NCI-H2081 treated with DMSO at 0.1 percent for 48 hours (cell line): ENCODE measurements around the gene ZFX.
A peak's percentile ranks its signal among the peaks of the same experiment; 100 is the strongest.

Experiments
- DNase-seq: peaks from one replicate; lab custom pipeline; 2025; lab: John Stamatoyannopoulos, UW

Gene ZFX

DNA sequence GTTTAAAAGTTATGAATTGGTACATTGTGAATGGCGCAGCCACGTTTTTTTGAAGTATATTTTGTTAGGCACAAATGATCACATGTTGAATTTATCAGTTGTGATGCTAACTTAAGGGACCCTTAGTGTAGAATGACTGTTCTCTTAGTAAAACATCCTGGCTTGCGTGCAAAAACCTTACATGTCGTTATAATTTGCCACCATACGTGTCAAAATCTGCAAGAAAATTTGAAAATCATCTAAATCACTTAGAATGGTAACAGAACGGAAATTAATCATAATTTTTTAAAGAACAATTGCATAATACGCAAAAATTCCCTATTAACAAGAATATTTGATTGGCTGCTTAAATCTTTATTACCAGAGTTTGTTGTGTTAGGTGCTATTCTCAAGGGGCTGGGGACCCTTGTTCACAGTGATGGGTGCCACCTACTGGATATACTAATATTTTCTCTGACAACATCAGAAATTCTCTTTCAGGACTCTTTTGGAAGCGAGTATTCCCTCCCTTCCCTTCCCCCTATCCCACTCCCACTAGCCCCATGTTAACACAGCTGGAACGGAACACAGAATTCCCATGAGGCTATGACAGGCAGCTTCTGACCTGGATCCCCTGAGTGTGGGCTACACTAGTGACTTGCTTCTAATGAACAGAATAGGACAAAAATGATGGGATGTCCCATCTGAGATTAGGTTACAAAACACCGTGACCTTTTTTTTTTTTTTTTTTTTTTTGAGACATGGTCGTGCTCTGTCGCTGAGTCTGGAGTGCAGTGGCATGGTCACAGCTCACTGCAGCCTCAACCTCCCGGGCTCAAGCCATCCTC is 92.5 kb downstream of the ZFX start:
- no peak for DNase-seq

DNA sequence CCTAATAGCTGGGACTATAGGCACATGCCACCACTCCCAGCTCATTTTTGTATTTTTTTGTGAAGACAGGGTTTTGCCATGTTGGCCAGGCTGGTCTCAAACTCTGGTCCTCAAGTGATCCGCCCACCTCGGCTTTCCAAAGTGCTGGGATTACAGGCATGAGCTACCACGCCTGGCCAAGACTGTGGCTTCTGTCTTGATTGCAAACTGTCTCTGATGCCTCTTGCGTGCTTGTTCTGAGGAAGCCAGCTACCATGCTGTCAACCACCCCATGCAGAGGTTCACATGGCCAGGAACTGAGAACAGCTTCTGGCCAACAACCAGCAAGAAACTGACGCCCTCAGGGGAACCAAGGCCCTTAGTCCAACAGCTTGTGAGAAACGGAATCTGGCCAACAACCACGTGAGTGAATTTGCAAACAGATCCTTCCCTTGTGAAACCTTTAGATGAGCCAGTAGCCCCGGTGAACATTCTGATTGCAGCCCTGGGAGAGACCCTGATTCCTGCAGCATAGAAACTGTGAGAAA is 93.2 kb downstream of the ZFX start:
- no peak for DNase-seq

DNA sequence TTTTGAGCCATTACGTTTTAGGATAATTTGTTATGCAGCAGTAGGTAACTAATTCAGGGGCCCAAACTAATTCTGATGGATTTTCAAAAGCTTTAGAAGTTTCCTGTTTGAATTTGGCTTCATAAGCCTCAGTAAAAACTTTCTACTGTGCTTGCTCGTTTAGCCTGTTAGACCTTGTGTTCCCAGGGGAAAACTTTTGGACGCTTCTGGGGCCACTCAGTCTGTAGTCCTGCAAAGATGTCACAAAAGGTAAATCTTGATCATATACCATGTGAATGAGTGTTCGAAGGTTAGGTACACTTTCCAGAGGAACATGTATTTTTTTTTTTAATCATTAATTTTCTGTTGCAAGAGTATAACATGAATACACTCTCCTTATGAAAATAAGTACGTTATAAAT is 93.7 kb downstream of the ZFX start:
- no peak for DNase-seq

DNA sequence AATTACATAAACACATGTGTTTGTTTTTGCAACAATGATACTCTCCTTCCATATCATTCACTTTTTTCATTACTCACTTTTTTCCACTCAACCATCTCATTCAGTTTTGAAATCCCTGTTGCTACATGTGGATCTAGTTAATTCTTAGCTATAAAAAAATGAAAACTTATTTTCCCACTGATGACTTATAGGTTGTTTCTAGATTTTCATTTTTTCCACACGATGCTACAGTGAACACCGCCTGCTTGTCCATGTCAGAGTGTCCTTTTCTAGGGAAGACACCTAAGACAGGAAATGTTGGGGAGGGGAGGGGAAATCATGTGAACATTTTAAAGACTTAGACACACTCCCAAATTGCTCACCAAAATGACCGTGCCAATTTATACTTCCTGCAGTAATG is 94.2 kb downstream of the ZFX start:
- no peak for DNase-seq

DNA sequence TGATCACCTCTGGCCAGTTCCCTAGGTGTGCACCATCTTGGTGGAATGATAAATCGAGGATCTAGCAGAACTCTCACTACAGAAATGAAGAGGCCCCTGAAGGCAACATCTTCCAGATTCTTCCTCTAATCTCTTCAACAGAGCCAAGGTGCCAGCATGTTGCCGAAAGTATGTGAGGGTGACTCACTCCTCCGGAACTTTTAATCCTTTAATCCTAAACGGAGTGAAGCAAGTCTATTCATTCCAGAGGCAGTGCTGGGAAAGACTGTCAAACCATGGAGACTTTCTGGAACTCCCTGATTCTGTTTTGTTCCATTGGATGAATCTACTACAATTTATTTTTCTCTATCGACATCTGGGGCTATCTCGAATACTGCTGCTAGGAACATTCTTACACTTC is 95.7 kb downstream of the ZFX start:
- DNase-seq = no peak

DNA sequence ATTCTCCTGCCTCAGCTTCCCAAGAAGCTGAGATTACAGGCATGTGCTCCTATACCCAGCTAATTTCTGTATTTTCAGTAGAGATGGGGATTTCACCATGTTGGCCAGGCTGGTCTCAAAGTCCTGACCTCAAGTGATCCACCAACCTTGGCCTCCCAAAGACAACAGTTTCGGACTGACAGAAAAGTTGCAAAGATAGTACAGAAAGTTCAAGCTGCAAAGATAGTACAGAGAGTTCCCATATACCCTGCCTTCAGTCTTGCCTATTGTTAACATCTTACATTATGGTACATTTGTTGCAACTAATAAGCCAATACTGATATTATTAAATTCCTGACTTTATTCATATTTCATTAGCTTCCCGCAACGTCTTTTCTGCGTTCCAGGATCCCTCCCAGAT is 98.5 kb downstream of the ZFX start:
- DNase-seq = no peak

DNA sequence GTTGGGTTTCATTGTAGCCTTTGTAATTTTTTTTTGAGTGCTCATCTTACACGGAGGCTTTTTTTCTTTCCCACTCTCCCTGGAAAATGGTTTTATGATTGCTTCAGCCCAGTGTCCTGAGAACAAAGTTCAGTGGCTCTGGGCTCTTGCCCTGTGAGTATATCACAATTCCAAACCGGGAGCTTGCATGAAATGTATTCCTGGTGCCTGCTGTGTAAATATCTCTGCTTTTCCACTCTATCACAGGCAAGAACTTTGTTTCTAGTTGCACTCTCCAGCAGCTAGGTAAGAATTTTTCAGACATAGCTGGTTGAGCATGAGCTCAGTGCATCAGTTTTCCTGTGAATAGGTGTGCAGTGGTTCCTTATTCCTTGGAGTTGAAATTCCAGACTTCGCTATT is 103.5 kb downstream of the ZFX start:
- DNase-seq = no peak

DNA sequence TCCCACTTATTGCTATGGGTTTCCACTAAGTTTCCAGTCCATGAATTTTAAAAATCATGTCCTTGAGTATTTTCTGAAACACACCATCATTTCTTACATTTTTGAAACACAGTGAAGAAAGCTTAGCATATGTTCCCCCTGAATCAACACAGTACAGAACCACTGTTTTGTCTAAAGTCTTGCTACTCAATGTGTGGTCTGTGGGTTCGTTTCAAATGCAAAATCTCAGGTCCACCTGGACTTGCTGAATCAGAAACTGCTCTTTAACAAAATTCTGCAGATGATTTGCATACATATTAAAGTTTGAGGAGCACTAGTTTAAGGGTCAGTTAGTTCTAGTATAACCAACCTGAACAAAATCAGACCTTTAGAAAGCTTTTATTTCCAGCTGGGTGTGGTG is 103.9 kb downstream of the ZFX start:
- DNase-seq = no peak

DNA sequence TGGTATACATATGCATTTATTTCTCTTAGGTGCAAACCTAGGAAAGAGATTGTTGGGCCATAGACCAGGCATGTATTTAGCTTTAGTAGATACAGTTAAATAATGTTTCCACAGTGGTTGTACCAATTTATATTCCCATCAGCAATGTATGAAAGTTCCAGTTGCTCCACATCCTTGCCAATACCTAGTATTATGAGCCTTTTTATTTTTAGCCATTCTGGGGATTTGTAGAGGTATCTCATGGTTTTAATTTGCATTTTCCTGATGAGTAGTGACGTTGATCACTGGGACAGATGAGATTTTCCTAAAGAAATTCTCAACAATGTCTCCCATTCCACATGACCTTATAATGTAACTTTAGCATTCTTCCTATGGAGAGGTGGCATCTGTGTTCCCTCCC is 107.5 kb downstream of the ZFX start:
- DNase-seq = no peak

DNA sequence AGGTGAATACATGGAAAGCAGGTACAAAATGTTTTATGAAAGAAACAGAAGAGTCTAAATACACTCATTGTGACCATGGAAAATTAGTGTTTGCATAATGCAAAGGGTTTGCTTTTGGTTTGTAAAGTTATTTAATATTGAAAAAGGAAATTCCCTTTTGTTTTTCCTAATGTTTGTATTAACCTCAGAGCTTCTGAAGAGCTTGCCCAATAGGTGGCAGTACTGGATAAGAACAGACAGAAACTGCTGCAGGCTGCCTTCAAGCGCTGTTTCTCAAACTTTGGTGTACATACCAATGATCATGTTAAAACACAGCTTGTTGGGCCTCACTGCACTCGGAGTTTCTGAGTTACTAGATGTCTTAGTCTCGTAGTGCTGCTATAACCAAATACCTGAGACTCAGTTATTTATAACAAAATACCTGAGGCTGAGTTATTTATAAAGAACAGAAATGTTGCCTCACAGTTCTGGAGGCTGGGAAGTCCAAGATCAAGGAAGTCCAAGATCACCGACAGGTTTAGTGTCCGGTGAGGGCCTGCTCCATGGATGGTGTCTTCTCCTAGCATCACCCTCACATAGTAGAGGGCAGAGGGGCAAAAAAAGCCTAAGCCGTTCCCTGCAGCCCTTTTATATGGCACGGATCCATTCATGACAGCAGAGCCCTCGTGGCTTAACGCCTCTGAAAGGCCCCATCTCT is 110.2 kb downstream of the ZFX start:
- DNase-seq = peak; percentile 3

DNA sequence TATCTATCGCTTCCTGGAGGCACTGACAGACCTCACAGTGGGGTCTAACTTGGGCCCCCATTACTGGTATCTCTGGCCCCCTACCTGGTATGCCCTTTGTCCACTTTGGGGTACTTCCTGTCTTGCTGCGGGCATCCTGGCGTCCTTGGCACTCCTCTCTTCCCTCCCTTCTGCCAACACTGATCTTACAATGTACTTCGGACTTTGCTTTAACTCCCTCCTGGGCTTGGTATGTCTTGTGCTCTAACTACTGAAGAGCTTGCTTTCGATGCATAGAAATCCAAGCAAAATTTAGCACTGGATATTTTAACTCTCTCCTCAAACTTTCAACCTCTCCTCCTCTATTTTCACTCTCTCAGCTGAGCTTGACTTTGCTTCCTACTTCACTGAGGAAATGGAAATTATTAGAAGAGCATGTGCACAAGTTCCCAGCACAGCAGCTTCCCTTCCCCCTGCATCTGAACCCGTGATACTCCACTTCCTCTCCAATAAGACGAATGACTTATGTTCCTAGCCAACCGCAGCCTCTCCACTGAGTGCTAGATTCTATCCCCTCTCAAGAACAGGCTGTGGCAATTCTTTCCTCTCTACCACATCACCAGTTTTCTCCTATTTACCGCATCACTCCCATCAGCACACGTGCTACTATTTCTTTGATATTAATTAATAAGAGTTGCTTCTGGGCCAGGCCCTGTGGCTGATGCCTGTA is 111.5 kb downstream of the ZFX start:
- DNase-seq = no peak

DNA sequence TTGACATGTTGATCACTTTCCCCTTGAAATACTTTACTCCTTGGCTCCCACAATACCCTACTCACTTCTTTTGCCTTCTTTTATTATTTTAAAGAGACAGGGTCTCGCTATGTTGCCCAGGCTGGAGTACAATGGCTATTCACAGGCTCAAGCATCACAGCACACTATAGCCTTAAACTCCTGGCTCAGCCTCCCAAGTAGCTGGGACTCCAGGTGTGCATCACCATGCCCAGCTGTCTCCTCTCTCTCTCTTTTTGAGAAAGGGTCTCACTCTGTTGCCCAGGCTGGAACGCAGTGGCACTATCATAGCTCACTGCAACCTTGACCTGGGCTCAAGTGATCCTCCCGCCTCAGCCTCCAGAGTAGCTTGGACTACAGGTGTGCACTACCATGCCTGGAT is 112.8 kb downstream of the ZFX start:
- DNase-seq = no peak

DNA sequence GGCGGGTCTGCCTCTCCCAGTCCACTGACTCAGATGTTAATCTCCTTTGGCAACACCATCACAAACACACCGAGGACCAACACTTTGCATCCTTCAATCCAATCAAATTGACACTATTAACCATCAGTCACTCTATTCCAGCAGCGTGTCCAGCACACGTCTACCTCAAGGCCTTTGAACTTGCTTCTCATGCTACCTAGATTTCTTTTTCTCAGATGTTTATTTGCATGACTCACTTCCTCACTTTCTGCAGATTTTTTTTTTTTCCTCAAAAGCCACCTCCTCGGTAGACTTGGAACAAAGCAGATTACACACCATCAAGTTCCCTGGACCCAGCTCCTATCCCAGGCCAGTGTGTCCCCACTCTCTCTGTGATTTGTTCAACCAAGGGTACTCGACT is 114.9 kb downstream of the ZFX start:
- no peak for DNase-seq
